PC-3 (cell line): ENCODE data around the gene C1orf210. TPM values are rescaled to one million over a fixed set of nuclear protein-coding genes. Genes with fewer than 3 reads are reported as not detected.

Source experiments
- ATAC-seq: fragments of 200-7000 bp; cut with Tn5 transposase; 2 replicates; pipeline ENCODE4 v1.9.1; 2020; ENCODE audit warnings: mild to moderate bottlenecking, moderate library complexity
- BruUV-seq: library from RNA; stranded (reverse); fragments of 400-500 nt; replicated peaks from 2 replicates; lab custom pipeline; 2021; lab: Mats Ljungman, UMichigan
- CTCF ChIA-PET: fragments of 300-600 bp; sonication (Branson Sonifier 250); formaldehyde crosslinking; loops from one replicate; lab custom pipeline; 2022; ENCODE audit warnings: antibody characterized with exemption; lab: Charles Lee
- POLR2A ChIA-PET: fragments of 300-600 bp; sonication (Branson Sonifier 250); formaldehyde crosslinking; loops from one replicate; lab custom pipeline; 2022; ENCODE audit warnings: antibody characterized with exemption; ENCODE audit not compliant: unreplicated experiment; lab: Charles Lee
- DNase-seq: peaks from one replicate; pipeline ENCODE4 v3.0.0-alpha.2; 2015
- H2AFZ ChIP-seq: fragments of 300-600 bp; sonication (generic); 2 replicates; pipeline ENCODE4 v1.6.0; 2016; ENCODE audit warnings: antibody characterized with exemption, low read length
- H3F3A ChIP-seq: fragments of 300-600 bp; sonication (generic); one replicate; pipeline ENCODE4 v1.6.0; 2017; ENCODE audit warnings: antibody characterized with exemption, low read length, control low read depth, mild to moderate bottlenecking; ENCODE audit not compliant: unreplicated experiment
- H3K27ac ChIP-seq: fragments of 300-600 bp; sonication (generic); 2 replicates; pipeline ENCODE4 v1.5.1; 2016; ENCODE audit warnings: mild to moderate bottlenecking, low read length
- H3K27me3 ChIP-seq: fragments of 300-600 bp; sonication (generic); 2 replicates; pipeline ENCODE4 v1.6.1; 2016; ENCODE audit warnings: low read length, mixed read lengths
- H3K36me3 ChIP-seq: fragments of 300-600 bp; sonication (generic); 2 replicates; pipeline ENCODE4 v1.6.1; 2016; ENCODE audit warnings: low read depth, mixed run types, low read length, mixed read lengths
- H3K4me1 ChIP-seq: fragments of 300-600 bp; sonication (generic); 2 replicates; pipeline ENCODE4 v1.5.1; 2016; ENCODE audit warnings: low read length; ENCODE audit not compliant: insufficient read depth
- H3K4me2 ChIP-seq: fragments of 300-600 bp; sonication (generic); 2 replicates; pipeline ENCODE4 v1.6.0; 2016; ENCODE audit warnings: low read length
- H3K4me3 ChIP-seq: fragments of 300-600 bp; sonication (generic); 2 replicates; pipeline ENCODE4 v1.5.1; 2016; ENCODE audit warnings: mild to moderate bottlenecking, low read length, mixed read lengths
- H3K79me2 ChIP-seq: fragments of 300-600 bp; sonication (generic); 2 replicates; pipeline ENCODE4 v1.6.1; 2017; ENCODE audit warnings: low read length, mixed read lengths
- H3K9ac ChIP-seq: fragments of 300-600 bp; sonication (generic); 2 replicates; pipeline ENCODE4 v1.6.0; 2016; ENCODE audit warnings: mild to moderate bottlenecking, low read length
- H3K9me2 ChIP-seq: fragments of 300-600 bp; sonication (generic); replicated peaks from 2 replicates; pipeline ENCODE4 v1.6.1; 2016; ENCODE audit warnings: mixed run types, low read length, mixed read lengths
- H3K9me3 ChIP-seq: fragments of 300-600 bp; sonication (generic); 2 replicates; pipeline ENCODE4 v1.6.1; 2016; ENCODE audit warnings: low read length, mixed read lengths
- H4K20me1 ChIP-seq: fragments of 300-600 bp; sonication (generic); 2 replicates; pipeline ENCODE4 v1.6.1; 2016; ENCODE audit warnings: low read length, mixed read lengths
- CTCF ChIP-seq: fragments of 300-600 bp; sonication (generic); conservative IDR thresholded peaks from 2 replicates; pipeline ENCODE4 v1.5.1; 2017; ENCODE audit warnings: antibody characterized with exemption, low read depth, mild to moderate bottlenecking, low read length
- EZH2 ChIP-seq: fragments of 300-600 bp; sonication (generic); IDR thresholded peaks from one replicate; pipeline ENCODE4 v1.6.1; 2017; ENCODE audit warnings: antibody characterized with exemption, mild to moderate bottlenecking, low read length; ENCODE audit not compliant: unreplicated experiment
- EZH2phosphoT487 ChIP-seq: fragments of 300-600 bp; sonication (generic); IDR thresholded peaks from 2 replicates; pipeline ENCODE4 v1.6.1; 2018; ENCODE audit warnings: mild to moderate bottlenecking, antibody characterized with exemption, low read length, borderline replicate concordance
- intact Hi-C: fragments of 100-400 bp; cut with micrococcal nuclease; formaldehyde crosslinking; loops from 2 replicates; pipeline ENCODE4 v1.9.0; 2023
- total RNA-seq: library from RNA; depleted of rRNA; stranded (reverse); fragments of >200 nt; gene quantifications from 2 replicates; pipeline ENCODE4 v1.2.3, GENCODE V29; 2014

The C1orf210 gene
- total RNA-seq, 1 experiment from 2014 or later = 17.8 TPM

GRCh38 chr1:43258370-43258769 is 27.0 kb downstream of the C1orf210 start:
- Histone ChIP-seq H3K4me1 (no peaks in the 10 kb centered on the region), H3K9me2 (no peaks in the 10 kb centered on the region), H4K20me1 (no peaks in the 10 kb centered on the region), H3K79me2 (no peaks in the 10 kb centered on the region), H3K36me3 (no peaks in the 10 kb centered on the region), H3K27ac (no peak overlapping the region), H3K4me3 (no peak overlapping the region), H3F3A (no peaks in the 10 kb centered on the region), H2AFZ (no peak overlapping the region), H3K4me2 (no peak overlapping the region), H3K9me3 (peaks cover 12% of the 10 kb centered on the region), H3K27me3 (no peaks in the 10 kb centered on the region), H3K9ac (no peak overlapping the region)
- POLR2A ChIA-PET = no interaction called here
- no peak for TF ChIP-seq CTCF
- TF ChIP-seq EZH2phosphoT487 = no peak
- no peak for TF ChIP-seq EZH2
- CTCF ChIA-PET = no interaction called here
- intact Hi-C loops = no loop called here
- no peak for ATAC-seq
- no peak for DNase-seq
- BruUV-seq = no TSS peak

DNA sequence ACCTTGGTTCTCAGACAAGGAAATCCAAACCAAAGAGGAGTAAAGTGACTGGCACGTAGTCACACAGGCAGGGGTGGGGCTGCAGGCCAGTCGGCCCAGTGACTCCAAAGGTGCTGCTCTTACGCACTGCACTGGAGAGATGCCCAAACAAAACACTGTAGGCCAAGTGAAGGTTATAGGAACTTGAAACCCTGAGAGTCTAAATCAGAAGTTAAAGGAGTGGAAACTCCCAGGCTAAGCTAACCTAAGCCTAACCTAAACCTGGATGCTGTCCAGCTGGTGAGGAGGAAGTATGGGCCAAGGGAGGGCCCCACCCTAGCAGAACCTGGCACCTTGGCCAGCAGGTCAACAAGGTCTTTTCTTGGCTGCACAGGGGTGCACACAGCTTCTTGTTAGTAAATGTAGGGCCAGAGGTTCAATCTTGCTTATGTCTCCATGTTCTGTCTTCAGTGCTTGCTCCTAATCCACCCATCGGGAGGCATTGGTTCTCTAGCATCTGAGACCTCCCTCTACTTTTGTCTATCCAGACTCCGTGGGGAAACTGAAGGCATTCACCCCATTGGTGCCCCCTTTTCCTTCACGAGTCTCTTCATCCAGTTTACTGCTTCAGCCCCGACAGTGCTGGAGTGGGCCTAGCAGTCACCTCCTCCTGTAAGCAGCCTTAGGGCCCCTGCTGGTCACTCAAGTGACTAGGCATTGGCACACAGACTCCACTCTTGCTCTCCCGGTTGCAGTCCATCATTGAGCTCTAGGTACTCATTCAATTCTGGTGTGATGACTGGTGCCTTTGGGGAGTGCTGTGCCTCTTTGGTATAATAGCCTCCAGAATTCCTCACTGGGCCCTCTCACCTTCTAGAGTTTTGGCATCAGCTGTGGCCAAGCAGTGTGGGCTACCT is 28.5 kb downstream of the C1orf210 start:
- POLR2A ChIA-PET = no interaction called here
- Histone ChIP-seq H3K9ac (no peak overlapping the region), H3K9me2 (no peaks in the 10 kb centered on the region), H3K4me1 (no peaks in the 10 kb centered on the region), H3K36me3 (no peaks in the 10 kb centered on the region), H3F3A (no peaks in the 10 kb centered on the region), H3K4me2 (no peak overlapping the region), H4K20me1 (no peaks in the 10 kb centered on the region), H3K27ac (no peak overlapping the region), H3K27me3 (no peaks in the 10 kb centered on the region), H3K9me3 (0 out of 2 replicates have a peak, but pooled peaks cover 7% of the 10 kb centered on the region), H2AFZ (no peak overlapping the region), H3K79me2 (no peaks in the 10 kb centered on the region), H3K4me3 (no peak overlapping the region)
- no peak for DNase-seq
- BruUV-seq = no TSS peak
- CTCF ChIA-PET = no interaction called here
- intact Hi-C loops = no loop called here
- ATAC-seq = no peak; the same call in 1 of the 2 replicates
- TF ChIP-seq CTCF (no peak), EZH2 (no peak), EZH2phosphoT487 (no peak)
